Measurements from ENCODE around the gene RAB4B. TPM values are rescaled to one million over a fixed set of nuclear protein-coding genes. Genes with fewer than 3 reads are reported as not detected.

RAB4B gene
- total and polyA plus RNA-seq, 2 of the 13 experiments (the other 11 are each of a cell fraction or from before 2014, with no cell fraction given), result 3.3 to 5.4 TPM

- no peak for TF ChIP-seq ZNF10 (CRISPR knock-in tag; IDR thresholded peaks at IDR 0.05; ENCODE audit: borderline replicate concordance, low read depth)
- 0 out of 2 replicates have a peak, but pooled peaks have one; percentile 34 for TF ChIP-seq PHF21A (CRISPR knock-in tag; IDR thresholded peaks at IDR 0.05)
- no peak for TF ChIP-seq ZNF564 (CRISPR knock-in tag; IDR thresholded peaks at IDR 0.05)
- peak; percentile 83 for TF ChIP-seq ZNF776 (CRISPR knock-in tag; IDR thresholded peaks at IDR 0.05)
- no peak; the same call in 1 of the 2 replicates for TF ChIP-seq ZNF180 (CRISPR knock-in tag; IDR thresholded peaks at IDR 0.05; ENCODE audit: borderline replicate concordance, low read depth)
- TF ChIP-seq ZNF256 (CRISPR knock-in tag; conservative IDR thresholded peaks at IDR 0.05), result peak; percentile 88; the same call in 1 of the 2 replicates
- TF ChIP-seq ZNF589 (CRISPR knock-in tag; conservative IDR thresholded peaks at IDR 0.05), result no peak
- peak; percentile 19; the same call in 1 of the 2 replicates for TF ChIP-seq TGIF2 (CRISPR knock-in tag; IDR thresholded peaks at IDR 0.05)
- peak; percentile 88 for TF ChIP-seq ZNF331 (CRISPR knock-in tag; IDR thresholded peaks at IDR 0.05)
- no peak for TF ChIP-seq ATF7 (IDR thresholded peaks at IDR 0.05)
- TF ChIP-seq ATF7 (CRISPR knock-in tag; IDR thresholded peaks at IDR 0.05), result 0 out of 2 replicates have a peak, but pooled peaks have one; percentile 28
- TF ChIP-seq, protein P1, sequence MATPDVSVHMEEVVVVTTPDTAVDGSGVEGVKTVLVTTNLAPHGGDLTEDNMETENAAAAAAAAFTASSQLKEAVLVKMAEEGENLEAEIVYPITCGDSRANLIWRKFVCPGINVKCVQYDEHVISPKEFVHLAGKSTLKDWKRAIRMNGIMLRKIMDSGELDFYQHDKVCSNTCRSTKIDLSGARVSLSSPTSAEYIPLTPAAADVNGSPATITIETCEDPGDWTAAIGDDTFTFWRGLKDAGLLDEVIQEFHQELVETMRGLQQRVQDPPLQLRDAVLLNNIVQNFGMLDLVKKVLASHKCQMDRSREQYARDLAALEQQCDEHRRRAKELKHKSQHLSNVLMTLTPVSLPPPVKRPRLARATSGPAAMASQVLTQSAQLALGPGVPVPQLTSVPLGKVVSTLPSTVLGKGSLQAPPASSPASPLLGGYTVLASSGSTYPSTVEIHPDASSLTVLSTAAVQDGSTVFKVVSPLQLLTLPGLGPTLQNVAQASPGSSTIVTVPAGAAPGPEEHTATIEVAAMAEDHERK (CRISPR knock-in tag; IDR thresholded peaks at IDR 0.05; ENCODE audit: low read depth), result peak; percentile 1; the same call in 1 of the 2 replicates
- TF ChIP-seq ZNF549 (CRISPR knock-in tag; IDR thresholded peaks at IDR 0.05), result no peak
- peak; percentile 67; the same call in 1 of the 2 replicates for TF ChIP-seq ZBTB7A (CRISPR knock-in tag; IDR thresholded peaks at IDR 0.05)
- TF ChIP-seq MED13 (CRISPR knock-in tag; IDR thresholded peaks at IDR 0.05), result no peak
- TF ChIP-seq ZNF670 (CRISPR knock-in tag; IDR thresholded peaks at IDR 0.05; ENCODE audit: borderline replicate concordance), result peak; percentile 89; the same call in 1 of the 2 replicates
- TF ChIP-seq CCDC6 (CRISPR knock-in tag; IDR thresholded peaks at IDR 0.05), result peak; percentile 61; the same call in 1 of the 2 replicates
- TF ChIP-seq, protein P2, sequence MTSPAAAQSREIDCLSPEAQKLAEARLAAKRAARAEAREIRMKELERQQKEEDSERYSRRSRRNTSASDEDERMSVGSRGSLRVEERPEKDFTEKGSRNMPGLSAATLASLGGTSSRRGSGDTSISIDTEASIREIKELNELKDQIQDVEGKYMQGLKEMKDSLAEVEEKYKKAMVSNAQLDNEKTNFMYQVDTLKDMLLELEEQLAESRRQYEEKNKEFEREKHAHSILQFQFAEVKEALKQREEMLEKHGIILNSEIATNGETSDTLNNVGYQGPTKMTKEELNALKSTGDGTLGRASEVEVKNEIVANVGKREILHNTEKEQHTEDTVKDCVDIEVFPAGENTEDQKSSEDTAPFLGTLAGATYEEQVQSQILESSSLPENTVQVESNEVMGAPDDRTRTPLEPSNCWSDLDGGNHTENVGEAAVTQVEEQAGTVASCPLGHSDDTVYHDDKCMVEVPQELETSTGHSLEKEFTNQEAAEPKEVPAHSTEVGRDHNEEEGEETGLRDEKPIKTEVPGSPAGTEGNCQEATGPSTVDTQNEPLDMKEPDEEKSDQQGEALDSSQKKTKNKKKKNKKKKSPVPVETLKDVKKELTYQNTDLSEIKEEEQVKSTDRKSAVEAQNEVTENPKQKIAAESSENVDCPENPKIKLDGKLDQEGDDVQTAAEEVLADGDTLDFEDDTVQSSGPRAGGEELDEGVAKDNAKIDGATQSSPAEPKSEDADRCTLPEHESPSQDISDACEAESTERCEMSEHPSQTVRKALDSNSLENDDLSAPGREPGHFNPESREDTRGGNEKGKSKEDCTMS (CRISPR knock-in tag; conservative IDR thresholded peaks at IDR 0.05), result no peak
- peak; percentile 73; the same call in 1 of the 2 replicates for TF ChIP-seq ZNF547 (CRISPR knock-in tag; IDR thresholded peaks at IDR 0.05)
- TF ChIP-seq, protein P3, sequence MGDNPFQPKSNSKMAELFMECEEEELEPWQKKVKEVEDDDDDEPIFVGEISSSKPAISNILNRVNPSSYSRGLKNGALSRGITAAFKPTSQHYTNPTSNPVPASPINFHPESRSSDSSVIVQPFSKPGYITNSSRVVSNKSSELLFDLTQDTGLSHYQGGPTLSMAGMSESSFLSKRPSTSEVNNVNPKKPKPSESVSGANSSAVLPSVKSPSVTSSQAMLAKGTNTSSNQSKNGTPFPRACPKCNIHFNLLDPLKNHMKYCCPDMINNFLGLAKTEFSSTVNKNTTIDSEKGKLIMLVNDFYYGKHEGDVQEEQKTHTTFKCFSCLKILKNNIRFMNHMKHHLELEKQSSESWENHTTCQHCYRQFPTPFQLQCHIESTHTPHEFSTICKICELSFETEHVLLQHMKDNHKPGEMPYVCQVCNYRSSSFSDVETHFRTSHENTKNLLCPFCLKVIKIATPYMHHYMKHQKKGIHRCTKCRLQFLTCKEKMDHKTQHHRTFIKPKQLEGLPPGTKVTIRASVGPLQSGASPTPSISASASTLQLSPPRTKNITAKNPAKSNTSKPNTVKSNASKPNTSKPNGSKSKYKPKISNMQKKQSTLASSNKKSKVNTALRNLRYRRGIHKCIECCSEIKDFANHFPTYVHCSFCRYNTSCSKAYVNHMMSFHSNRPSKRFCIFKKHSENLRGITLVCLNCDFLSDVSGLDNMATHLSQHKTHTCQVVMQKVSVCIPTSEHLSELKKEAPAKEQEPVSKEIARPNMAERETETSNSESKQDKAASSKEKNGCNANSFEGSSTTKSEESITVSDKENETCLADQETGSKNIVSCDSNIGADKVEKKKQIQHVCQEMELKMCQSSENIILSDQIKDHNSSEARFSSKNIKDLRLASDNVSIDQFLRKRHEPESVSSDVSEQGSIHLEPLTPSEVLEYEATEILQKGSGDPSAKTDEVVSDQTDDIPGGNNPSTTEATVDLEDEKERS (CRISPR knock-in tag; IDR thresholded peaks at IDR 0.05), result peak; percentile 87
- peak; percentile 74; the same call in 1 of the 2 replicates for TF ChIP-seq ZBTB20 (CRISPR knock-in tag; IDR thresholded peaks at IDR 0.05; ENCODE audit: borderline replicate concordance, low read depth)
- TF ChIP-seq ZNF3 (CRISPR knock-in tag; IDR thresholded peaks at IDR 0.05), result peak; percentile 68
- TF ChIP-seq HOXD1 (CRISPR knock-in tag; IDR thresholded peaks at IDR 0.05), result peak; percentile 45; the same call in 1 of the 2 replicates
- peak; percentile 80; the same call in 1 of the 2 replicates for TF ChIP-seq ZNF614 (CRISPR knock-in tag; IDR thresholded peaks at IDR 0.05; ENCODE audit: borderline replicate concordance)
Measured at GRCh38 chr19:40797963-40798682, 20.1 kb downstream of the RAB4B start (continued).
